Daoy (cell line): ENCODE measurements around the gene SPDYC. TPM values are rescaled to one million over a fixed set of nuclear protein-coding genes. Genes with fewer than 3 reads are reported as not detected.

ENCODE experiments used
- DNase-seq: peaks from one replicate; pipeline ENCODE4 v3.0.0-alpha.2; 2015; ENCODE audit warnings: low read depth
- total RNA-seq: library from RNA; depleted of rRNA; stranded (reverse); fragments of >200 nt; shearing (Covaris generic); gene quantifications from 2 replicates; pipeline ENCODE4 v1.2.3, GENCODE V29; 2014; rRNA removed

Gene SPDYC, protein sequence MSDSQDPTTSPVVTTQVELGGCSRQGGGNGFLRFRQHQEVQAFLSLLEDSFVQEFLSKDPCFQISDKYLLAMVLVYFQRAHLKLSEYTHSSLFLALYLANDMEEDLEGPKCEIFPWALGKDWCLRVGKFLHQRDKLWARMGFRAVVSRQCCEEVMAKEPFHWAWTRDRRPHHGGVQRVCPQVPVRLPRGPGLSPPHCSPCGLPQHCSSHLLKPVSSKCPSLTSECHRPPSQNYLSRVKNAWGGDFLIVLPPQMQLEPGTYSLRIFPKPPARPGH
- total RNA-seq = not detected in 2 replicates

- no peak for DNase-seq
Observed at GRCh38 chr11:65170058-65170534, at the start of gene SPDYC. Gene SPDYC (plus strand): TSS chr11:65170233. CDS start chr11:65171358, 1,125 bp downstream.

DNA sequence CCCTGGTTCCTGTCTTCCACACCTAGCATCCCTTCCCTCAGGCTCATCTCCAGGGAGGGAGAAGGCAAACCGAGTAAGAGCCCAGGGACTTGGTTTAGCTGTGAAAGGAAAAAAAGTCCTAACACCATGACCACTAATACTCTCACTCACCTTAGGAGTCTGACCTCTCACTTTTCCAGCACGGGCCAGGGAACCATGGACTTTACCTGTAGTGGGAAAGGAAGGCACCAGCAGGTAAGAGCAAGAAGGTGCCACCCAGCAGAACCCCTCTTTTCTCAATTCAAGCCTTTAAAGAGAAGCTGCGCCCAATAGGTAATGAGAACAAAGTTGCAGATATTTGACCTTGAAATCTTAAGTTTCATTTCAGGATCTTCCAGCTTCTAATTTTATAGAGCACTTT is 49.2 kb upstream of the SPDYC start:
- DNase-seq = no peak

GRCh38 chr11:65121447-65121864 is 48.6 kb upstream of the SPDYC start:
- no peak for DNase-seq

DNA sequence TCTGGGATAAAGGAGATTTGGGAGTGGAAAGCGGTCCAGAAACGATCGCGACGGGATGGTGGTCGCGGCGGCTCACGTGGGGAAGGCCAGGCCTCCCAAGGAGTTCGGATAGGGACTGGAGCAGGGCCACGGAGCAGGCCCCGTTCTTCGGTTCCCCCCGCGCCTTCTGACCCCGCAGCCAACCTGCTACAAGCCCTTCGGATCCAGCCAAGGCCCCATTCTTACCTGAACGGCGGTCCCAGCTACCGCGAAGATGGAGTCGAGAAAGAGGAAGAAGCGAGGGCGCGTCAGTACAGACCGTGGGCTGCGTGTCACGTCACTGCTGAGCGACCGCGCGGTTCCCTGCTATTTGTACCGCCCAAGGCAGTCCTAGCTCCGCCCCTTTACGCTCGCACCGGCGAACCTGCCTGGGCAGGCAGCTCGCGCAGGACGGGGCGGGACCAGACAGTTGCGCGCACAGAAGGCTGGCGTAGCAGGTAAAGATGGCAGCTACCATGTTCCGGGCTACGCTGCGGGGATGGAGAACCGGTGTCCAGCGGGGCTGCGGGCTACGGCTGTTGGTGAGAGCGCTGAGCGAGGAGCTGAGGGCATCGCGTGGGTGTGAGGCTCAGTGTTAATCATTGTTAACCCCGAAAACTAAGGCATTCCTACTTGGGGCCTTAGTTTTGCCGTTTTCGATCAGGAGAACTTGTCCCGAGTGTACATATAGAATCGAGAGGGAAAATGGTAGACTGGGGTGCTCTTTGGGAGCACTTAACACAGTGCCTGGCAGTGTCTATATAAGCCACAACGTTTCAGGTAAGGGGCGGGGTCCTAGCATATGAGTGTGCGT is 48.0 kb upstream of the SPDYC start, which contains the start of the genes FAU and MRPL49:
Gene FAU (minus strand): TSS at position 270 of the 832 bp plus-strand sequence. CDS start 321 bp downstream, outside the sequence.
Gene MRPL49 (plus strand): TSS at position 457 of the 832 bp plus-strand sequence. CDS start 26 bp downstream, at position 483.
- DNase-seq = peak; percentile 99

DNA sequence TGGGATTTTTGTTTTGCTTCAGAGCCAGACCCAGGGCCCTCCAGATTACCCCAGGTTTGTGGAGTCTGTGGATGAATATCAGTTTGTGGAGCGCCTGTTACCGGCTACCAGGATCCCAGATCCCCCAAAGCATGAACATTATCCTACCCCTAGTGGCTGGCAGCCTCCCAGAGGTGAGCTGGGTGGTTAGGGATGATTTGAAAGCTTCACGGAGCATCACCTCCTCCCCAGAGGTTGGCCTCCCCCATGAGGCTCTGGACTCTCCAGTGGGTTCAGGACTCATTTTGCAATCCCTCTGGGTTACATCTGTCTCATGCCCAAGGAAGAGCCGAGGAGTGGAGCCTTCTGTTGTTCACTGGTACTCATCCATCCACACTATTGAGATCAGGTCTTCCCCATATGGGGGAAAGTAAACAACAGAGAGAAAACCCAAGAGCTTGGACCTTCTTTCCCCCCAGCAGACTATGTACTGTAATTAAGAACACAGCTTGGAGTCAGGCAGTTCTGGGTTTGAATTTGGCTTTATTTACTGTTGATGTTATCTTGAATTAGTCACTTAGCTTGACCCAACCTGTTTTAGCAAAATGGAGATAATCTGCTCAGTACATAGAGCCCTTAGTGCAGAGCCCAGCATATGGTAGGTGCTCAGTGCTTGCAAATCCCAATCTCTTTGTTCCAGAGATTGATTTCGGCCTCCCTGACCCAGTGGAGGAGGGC is 45.4 kb upstream of the SPDYC start:
- no peak for DNase-seq

- DNase-seq = no peak
Observed at GRCh38 chr11:65125197-65126056, 44.6 kb upstream of the SPDYC start.

- DNase-seq = no peak
Observed at GRCh38 chr11:65126624-65127274, 43.3 kb upstream of the SPDYC start.

DNA sequence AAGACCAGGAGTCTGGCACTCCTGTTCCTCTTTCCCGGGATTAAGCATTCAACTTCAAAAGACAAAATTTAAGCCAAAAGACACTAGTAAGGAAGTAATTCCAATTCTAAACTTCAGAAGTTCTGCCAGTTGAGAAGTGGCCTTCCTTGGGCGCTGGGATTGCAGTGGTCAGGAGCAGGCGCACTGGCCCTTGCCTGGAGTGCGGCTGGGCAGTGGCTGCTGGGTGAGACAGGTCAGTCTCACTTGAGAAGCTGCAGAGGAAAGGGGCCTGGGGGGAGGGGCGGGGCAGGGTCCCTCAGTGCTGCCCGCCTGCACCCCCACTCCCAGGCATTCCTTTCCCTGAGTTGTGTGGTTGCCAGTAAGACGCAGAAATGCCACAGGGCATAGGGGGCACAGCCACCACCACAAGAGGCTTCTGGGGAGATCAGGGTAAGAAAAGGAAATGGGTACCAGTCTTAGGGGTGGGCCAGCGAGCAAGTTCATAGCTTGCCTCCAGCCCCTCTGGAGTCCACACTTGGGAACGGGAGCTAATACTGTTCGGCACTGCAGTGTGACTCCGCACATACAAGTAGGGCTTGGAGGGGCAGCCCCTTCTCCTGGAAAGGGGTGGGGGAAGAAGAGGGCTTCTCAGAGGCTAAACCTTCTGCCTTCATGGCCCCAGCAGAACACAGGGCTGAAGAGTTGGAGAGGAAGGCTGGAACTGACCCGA is 42.4 kb upstream of the SPDYC start:
- no peak for DNase-seq

GRCh38 chr11:65128182-65129145 is 41.6 kb upstream of the SPDYC start:
- no peak for DNase-seq

GRCh38 chr11:65129649-65130441 is 40.2 kb upstream of the SPDYC start:
- DNase-seq = no peak

- DNase-seq = no peak
Observed at GRCh38 chr11:65130631-65131416, 39.2 kb upstream of the SPDYC start.

DNA sequence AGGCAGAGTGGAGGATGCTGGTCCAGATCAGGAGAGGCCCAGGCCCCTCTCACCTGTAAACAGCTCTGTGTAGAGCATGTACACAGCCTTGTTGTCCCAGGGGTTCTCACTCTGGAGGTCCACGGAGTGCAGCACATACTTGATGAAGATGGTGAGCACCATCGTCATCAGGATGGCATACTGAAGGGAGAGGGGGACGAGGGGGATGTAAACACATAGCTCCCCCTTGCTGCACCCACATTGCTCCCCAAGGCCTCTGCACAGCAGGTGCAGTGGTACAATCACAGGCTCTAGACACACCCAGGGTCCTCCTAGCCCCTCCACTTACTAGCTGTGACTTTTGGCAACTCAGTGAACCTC is 38.6 kb upstream of the SPDYC start:
- DNase-seq = no peak

GRCh38 chr11:65131895-65132237 is 38.2 kb upstream of the SPDYC start:
- DNase-seq = no peak

GRCh38 chr11:65132238-65132987 is 37.6 kb upstream of the SPDYC start:
- DNase-seq = no peak

GRCh38 chr11:65132988-65133700 is 36.9 kb upstream of the SPDYC start:
- DNase-seq = no peak

DNA sequence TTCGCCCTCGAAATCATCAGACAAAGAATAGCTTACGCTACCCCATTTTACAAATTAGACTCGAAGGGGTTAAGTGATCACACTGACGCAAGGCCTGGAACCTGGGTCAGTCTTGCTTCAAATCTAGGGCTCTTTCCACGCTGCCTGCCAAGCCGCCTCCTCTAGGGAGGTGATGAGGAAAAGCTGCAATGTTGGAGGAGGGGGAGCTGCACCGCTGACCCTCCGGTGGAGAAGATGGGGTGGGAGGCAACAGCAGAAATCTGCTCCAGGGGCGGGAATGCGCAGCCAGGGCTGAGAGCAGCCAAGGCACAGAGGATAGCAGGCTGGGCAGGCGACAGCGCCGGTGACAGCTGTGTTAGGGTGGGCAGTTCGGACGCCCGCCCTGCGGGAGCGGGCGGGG is 36.3 kb upstream of the SPDYC start:
- no peak for DNase-seq
